ENCODE data around the gene SLC25A48.

DNA sequence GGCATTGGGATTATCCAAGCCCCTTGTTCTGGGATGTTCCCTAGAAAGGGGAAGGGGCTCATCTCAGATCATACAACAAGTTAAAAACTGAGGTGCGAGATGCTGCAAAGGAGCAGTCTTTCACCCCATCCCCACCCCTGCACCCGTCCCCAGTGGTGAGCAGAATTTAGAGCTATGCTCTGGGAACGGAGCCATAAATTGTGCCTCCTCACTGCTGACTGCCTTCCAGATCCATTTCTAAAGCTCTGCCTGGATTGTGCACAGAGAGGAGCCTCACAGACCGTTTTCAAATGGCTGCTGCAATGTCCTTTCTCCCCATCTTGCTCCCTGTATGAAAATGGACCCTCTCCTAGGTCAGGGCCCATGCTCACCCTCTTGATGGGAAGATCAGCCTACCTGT, 8.3 kb downstream of the SLC25A48 start:
- no peak for TF ChIP-seq EZH2phosphoT487 (IDR thresholded peaks at IDR 0.05; ENCODE audit: borderline replicate concordance, low read length)
- TF ChIP-seq, protein P1, sequence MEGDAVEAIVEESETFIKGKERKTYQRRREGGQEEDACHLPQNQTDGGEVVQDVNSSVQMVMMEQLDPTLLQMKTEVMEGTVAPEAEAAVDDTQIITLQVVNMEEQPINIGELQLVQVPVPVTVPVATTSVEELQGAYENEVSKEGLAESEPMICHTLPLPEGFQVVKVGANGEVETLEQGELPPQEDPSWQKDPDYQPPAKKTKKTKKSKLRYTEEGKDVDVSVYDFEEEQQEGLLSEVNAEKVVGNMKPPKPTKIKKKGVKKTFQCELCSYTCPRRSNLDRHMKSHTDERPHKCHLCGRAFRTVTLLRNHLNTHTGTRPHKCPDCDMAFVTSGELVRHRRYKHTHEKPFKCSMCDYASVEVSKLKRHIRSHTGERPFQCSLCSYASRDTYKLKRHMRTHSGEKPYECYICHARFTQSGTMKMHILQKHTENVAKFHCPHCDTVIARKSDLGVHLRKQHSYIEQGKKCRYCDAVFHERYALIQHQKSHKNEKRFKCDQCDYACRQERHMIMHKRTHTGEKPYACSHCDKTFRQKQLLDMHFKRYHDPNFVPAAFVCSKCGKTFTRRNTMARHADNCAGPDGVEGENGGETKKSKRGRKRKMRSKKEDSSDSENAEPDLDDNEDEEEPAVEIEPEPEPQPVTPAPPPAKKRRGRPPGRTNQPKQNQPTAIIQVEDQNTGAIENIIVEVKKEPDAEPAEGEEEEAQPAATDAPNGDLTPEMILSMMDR (IDR thresholded peaks at IDR 0.05; ENCODE audit: low read depth, low read length, poor library complexity, severe bottlenecking): no peak

All from DOHH2 (cell line).